HL-60 (cell line): ENCODE results near the gene PROSER2.
"Not testable (repeated sequence)": the region's sequence is repeated elsewhere in the genome, so short reads cannot be mapped to it uniquely, and the experiment has no call there.

ENCODE experiments used
- TF ChIP-seq, protein P1 (sequence below): IDR thresholded peaks from 2 replicates; pipeline ENCODE4 v1.6.1; 2012; ENCODE audit warnings: low read depth; ENCODE audit not compliant: insufficient replicate concordance
- TF ChIP-seq, protein P2 (sequence below): IDR thresholded peaks from one replicate; pipeline ENCODE4 v1.5.1; 2011; ENCODE audit warnings: low read length, control low read depth, inconsistent platforms; ENCODE audit not compliant: insufficient read depth

DNA sequence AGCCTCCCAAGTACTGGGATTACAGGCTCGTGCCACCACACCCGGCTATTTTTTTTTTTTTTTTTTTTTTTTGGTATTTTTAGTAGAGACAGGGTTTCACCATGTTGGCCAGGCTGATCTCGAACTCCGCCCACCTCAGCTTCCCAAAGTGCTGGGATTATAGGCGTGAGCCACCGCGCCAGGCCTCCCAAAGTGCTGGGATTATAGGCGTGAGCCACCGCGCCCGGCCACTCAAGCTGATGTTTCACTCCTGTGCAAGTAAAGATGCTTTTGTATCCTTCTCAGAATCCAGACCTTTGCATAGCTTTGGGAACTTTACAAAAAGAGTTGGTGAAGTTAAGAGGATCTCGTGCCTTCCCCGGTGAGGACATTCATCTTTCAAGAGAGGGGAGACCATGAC lies 29.5 kb downstream of the PROSER2 start:
- TF ChIP-seq, protein P1, sequence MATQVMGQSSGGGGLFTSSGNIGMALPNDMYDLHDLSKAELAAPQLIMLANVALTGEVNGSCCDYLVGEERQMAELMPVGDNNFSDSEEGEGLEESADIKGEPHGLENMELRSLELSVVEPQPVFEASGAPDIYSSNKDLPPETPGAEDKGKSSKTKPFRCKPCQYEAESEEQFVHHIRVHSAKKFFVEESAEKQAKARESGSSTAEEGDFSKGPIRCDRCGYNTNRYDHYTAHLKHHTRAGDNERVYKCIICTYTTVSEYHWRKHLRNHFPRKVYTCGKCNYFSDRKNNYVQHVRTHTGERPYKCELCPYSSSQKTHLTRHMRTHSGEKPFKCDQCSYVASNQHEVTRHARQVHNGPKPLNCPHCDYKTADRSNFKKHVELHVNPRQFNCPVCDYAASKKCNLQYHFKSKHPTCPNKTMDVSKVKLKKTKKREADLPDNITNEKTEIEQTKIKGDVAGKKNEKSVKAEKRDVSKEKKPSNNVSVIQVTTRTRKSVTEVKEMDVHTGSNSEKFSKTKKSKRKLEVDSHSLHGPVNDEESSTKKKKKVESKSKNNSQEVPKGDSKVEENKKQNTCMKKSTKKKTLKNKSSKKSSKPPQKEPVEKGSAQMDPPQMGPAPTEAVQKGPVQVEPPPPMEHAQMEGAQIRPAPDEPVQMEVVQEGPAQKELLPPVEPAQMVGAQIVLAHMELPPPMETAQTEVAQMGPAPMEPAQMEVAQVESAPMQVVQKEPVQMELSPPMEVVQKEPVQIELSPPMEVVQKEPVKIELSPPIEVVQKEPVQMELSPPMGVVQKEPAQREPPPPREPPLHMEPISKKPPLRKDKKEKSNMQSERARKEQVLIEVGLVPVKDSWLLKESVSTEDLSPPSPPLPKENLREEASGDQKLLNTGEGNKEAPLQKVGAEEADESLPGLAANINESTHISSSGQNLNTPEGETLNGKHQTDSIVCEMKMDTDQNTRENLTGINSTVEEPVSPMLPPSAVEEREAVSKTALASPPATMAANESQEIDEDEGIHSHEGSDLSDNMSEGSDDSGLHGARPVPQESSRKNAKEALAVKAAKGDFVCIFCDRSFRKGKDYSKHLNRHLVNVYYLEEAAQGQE: not testable (repeated sequence)
- TF ChIP-seq, protein P2, sequence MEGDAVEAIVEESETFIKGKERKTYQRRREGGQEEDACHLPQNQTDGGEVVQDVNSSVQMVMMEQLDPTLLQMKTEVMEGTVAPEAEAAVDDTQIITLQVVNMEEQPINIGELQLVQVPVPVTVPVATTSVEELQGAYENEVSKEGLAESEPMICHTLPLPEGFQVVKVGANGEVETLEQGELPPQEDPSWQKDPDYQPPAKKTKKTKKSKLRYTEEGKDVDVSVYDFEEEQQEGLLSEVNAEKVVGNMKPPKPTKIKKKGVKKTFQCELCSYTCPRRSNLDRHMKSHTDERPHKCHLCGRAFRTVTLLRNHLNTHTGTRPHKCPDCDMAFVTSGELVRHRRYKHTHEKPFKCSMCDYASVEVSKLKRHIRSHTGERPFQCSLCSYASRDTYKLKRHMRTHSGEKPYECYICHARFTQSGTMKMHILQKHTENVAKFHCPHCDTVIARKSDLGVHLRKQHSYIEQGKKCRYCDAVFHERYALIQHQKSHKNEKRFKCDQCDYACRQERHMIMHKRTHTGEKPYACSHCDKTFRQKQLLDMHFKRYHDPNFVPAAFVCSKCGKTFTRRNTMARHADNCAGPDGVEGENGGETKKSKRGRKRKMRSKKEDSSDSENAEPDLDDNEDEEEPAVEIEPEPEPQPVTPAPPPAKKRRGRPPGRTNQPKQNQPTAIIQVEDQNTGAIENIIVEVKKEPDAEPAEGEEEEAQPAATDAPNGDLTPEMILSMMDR: not testable (repeated sequence)
